Measurements from ENCODE around the gene SLC38A9.

- TF ChIP-seq FOXA1 (IDR thresholded peaks at IDR 0.05) (no peak), CTCF (IDR thresholded peaks at IDR 0.05; ENCODE audit: low read depth, low read length, missing input control) (no peak), EGR1 (IDR thresholded peaks at IDR 0.05; ENCODE audit: low read depth in 2 of 2) (no peak), HNF4A (conservative IDR thresholded peaks at IDR 0.05) (no peak), ATF3 (IDR thresholded peaks at IDR 0.05) (no peak), TAF1 (conservative IDR thresholded peaks at IDR 0.05) (no peak), REST (IDR thresholded peaks at IDR 0.05) (no peak)
Observed at GRCh38 chr5:55714339-55714738, 2.2 kb upstream of the SLC38A9 start.

All from liver (tissue), 3 donors.